HG03108 (cell line): ENCODE measurements around the gene YIPF5.
A peak's percentile ranks its signal among the peaks of the same experiment; 100 is the strongest.

ENCODE experiments used
- ATAC-seq: cut with Tn5 transposase; IDR thresholded peaks from one replicate; pipeline ENCODE4 v1.9.1; 2021; ENCODE audit warnings: moderate library complexity; ENCODE audit not compliant: unreplicated experiment

The YIPF5 gene

GRCh38 chr5:144179226-144179625 is 8.8 kb upstream of the YIPF5 start:
- no peak for ATAC-seq

DNA sequence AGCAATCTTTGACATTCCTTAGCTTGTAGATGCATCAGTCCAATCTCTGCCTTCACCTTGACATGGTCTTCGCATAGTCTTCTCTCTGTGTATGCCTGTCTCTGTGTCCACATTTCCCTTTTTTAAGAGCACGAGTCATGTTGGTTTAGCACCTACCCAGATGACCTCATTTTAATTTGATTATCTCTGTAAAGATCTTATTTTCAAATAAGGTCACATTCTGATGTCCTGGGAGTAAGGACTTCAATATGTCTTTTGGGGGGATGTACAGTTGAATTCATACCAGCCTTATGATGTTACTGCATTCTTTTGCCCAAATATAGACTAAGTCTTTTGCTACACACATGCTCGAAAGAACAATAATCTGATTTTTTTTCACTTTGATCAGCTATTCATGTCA is 7.1 kb upstream of the YIPF5 start:
- no peak for ATAC-seq

GRCh38 chr5:144173766-144174165 is 3.3 kb upstream of the YIPF5 start:
- ATAC-seq = no peak

DNA sequence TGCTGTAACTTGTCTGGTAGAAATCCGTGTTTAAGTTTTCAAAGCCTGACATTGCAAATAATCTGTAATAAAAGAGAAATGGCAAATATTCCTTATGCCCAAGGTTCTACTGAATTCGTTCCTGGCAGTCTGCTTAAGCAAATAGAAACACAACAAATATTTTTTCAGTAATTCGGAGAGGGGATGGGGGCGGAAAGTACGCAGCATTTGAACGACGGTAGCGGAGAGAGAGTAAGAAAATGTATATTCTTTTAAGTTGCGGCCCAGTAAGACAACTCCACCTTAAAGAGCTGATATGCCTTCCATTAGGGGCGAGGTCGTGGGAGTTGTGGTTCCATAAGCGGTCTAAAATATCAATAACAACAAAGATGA is 569 bp downstream of the YIPF5 start:
- no peak for ATAC-seq

DNA sequence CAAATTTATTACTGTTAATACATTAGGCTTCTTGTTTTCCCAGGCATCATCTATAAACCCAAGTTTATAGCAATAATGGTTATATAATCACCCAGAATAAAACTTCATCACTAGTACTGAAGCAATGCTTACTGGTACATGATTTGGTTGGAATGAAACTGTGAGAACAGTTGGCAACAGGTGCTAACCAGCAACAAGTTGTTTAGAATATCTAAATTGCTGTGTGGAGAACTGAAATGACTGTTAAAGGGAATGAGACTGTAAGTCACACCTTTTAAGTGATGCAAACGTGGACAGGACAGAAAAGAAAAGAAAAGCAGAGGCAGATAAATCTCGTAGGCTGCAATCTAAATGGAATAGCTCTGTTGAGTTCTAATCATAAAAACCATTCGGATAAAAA is 2.5 kb downstream of the YIPF5 start:
- no peak for ATAC-seq

DNA sequence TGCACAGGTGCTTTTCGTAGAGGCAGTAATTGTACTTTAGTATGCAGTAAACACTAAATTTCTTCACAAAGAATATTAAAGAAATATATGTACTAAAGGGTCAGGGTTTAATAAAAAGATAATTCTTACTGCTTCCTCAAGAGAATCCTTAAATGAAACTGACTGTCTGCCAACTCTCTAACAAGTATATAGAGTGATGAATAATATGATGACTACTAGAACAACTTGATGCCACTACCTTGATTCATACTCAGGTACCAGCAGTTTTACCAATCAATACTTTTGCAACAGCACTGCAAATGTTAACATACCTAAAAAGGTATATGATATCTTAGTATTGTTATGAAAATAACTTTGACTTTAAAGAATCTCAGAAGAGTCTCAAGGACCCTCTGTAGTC is 3.8 kb downstream of the YIPF5 start:
- no peak for ATAC-seq

DNA sequence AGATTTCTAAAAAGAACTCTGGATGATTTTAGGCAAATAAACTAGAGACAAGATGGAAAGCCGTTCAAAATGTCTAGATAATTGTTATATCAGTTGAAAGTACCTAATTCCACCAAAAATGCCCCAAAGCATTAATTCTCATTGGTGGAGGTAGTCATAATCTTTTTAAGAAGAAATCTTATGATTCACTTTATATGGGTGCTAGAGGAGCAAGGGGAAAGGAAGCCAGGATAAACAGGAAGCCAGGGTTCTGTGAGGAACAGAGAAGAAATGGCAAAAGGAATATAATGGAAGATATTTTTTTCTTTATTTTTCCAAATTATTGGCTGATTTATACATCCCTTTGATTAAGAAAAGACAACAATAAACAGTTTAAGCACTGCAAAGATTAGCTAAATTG is 7.8 kb downstream of the YIPF5 start:
- ATAC-seq = no peak

DNA sequence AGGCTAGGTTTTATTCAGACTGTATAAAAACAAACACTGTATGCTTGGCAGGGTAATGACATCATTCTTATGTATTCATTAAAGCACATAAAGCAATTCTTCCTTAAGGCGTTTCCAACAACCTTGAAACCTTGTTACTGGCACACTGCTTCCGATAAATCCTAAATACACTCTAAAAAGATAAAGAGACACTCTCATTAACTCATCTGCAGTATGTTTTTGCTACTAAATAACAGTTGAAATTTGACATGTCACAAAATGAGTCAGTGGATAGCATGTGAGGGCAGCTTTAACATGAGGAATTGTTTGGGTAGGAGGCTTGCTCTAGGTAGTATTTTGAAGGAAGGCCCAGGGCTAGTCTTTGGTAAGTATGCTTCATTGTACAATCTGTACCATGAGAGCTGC is 13.7 kb downstream of the YIPF5 start:
- ATAC-seq = no peak

DNA sequence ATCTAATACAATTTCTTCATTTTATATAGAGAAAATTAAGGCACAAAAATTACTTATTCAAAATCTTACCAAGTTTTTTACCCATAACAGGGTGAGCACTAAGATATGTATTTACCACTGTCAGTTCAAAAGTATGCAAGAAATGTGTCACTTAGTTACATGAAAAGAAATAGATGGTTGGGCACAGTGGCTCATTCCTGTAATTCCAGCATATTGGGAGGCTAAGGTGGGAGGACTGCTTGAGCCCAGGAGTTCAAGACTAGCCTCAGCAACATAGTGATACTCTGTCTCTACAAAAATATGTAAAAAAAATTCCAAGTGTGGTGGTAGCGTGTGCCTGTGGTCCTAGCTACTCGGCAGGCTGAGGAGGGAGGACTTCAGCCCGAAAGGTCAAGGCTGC is 19.4 kb downstream of the YIPF5 start:
- ATAC-seq = no peak

- ATAC-seq = no peak
These were observed 25.3 kb downstream of the YIPF5 start for GRCh38 chr5:144144956-144145751.

- no peak for ATAC-seq
These were observed 26.8 kb downstream of the YIPF5 start for GRCh38 chr5:144143625-144144024.

GRCh38 chr5:144142824-144143162 is 27.7 kb downstream of the YIPF5 start:
- no peak for ATAC-seq

DNA sequence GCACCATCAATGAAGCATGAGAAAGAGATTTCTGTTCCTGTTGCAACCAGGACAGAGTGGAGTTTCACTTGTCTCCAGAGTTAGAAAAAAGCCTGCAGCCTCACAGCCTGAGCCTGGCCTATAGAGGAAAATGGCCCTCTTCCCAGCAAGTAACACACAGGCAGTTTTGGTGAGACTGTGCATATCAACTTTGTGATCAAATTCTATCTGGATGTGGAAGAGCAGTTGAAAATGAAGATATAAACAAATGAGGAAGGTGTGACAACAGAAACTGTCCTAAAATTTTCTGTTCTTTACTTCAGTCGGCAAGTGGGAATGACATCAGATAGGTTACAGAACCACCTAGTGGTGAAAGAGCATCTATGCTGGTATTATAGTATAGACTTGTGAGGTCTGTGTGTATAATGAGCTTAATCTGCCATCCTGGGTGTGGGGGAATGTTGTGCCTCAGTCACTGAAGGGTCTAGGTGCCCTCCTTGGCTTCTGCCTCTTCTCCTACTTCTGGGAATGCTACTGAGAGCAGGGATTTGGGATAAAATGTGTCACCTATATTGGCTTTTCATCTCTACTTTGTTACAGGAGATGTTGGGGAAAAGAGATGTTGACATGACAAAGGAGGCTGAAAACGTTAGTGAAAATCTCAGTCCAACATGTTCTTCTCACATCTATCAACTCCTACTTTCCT is 28.2 kb downstream of the YIPF5 start:
- peak; percentile 93 for ATAC-seq

GRCh38 chr5:144141585-144141984 is 28.9 kb downstream of the YIPF5 start:
- no peak for ATAC-seq

GRCh38 chr5:144139586-144139985 is 30.9 kb downstream of the YIPF5 start:
- ATAC-seq = no peak

DNA sequence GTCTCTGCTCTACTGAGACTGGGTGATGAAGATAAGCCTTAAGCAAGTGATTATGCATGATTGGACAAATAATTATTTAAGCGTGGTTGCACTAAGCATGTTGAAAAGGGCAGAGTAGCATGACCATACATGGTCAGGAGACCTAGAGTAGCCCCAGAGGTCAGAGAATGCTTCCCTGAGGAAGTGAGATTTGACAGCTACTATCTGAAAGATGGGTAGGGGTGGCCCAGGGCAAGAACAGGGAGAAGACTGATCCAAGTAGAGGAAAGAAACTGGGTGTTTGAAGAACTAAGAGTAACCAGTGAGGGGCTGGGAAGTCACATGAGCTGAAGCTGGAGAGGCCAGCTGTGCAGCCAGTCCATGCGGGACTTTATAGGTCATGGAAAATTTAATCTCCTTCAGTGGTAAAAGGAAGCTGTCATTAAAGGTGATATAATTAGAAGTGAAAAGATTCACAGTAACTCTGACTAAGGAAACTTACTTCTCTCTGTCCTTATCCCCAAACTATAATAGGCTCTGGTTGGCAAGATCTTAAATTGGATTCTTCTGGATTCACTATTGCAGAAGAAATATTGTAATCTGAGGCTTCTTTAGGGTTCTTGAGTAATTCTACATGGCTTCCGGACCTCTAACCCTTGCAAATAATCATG is 35.2 kb downstream of the YIPF5 start:
- no peak for ATAC-seq

GRCh38 chr5:144134194-144134826 is 36.1 kb downstream of the YIPF5 start:
- ATAC-seq = no peak

GRCh38 chr5:144133050-144133633 is 37.3 kb downstream of the YIPF5 start:
- ATAC-seq = no peak

DNA sequence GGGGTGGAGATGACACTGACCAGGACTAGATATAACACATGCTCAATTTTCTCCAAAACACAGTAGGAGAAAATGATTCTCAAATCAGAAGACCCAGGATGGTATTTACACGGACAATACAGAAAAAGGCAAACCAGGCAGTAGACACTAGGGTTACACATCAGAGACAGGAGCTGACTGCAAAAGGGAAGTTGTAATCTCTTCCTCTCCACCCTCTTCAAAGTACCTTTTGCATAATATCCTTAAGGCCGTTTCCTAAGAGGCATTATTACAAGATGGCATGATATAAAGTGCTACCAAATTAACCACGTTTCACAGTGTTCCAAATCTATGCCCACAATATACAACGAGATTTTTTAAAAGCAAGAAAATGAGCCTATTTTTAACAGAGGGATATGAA is 39.2 kb downstream of the YIPF5 start:
- ATAC-seq = no peak

DNA sequence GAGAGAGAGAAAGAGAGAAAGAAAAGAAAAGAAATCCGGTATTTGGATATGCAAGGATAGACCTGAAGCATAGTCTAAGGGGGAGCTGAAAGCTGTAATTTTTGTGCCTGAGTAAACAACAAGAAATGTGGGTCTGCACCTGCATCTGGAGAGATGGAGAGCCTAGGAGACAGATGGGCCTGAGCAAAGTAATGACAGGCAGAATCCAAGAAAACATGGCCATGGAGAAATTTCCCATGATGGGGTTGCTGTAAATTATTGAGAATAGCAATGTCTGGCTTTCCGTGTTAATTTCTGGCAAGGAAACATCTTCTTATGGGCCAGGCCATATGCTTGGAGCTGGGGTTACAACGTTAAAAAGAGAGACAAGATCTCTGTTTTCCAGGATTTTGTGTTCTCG is 40.2 kb downstream of the YIPF5 start:
- ATAC-seq = no peak

- no peak for ATAC-seq
These were observed 41.6 kb downstream of the YIPF5 start for GRCh38 chr5:144128844-144129243.
